ENCODE results near the gene SLC6A17. TPM values are rescaled to one million over a fixed set of nuclear protein-coding genes. Genes with fewer than 3 reads are reported as not detected.

The SLC6A17 gene
- total and polyA plus RNA-seq, 9 donors = 0.03 to 0.15 (median 0.05) TPM; not detected in 3

DNA sequence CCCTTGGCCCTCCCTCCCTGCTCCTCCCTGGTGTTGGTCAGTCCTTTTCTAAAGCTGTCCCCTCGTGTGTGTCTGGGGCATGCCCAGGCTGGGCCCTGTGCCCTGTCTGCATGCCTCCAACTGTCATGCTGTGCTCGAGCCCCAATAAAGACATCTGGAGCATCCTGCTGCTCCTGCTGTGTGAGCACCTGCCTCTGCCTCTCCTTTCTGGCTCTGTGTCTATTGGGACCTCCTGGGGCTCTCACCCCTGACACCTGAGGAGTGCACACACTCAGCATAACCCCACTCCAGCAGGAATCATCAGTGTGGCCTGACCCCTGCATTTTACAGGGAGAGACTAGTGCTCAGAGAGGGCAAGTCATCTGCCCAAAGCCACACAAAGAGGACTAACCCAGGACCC, 83.6 kb downstream of the SLC6A17 start:
- intact Hi-C loops (cut with DNase I) = no loop called here
- peaks cover 12% of the 10 kb centered on the region for H3K4me1 ChIP-seq (ENCODE audit: insufficient read depth)
- WGBS, 3 donors = 59 to 75% (median 63%) methylated on average over 2 of the region's 2 CpGs

GRCh38 chr1:110234691-110235090, 84.4 kb downstream of the SLC6A17 start:
- intact Hi-C loops (cut with DNase I) = no loop called here
- TF ChIP-seq CTCF (IDR thresholded peaks at IDR 0.05) (no peak), EP300 (IDR thresholded peaks at IDR 0.05) (no peak), POLR2A (IDR thresholded peaks at IDR 0.05) (no peak)
- Histone ChIP-seq H3K36me3 (no peaks in the 10 kb centered on the region), H3K27me3 (no peaks in the 10 kb centered on the region), H3K27ac (peak overlapping the region in 1 of 2 donors; percentile 64), H3K9me3 (no peaks in the 10 kb centered on the region), H3K4me1 (ENCODE audit: insufficient read depth) (peaks cover 12% of the 10 kb centered on the region), H3K4me3 (no peak overlapping the region)
- WGBS, 3 donors = 71 to 82% (median 73%) methylated on average over 5 of the region's 5 CpGs
- DNase-seq = no peak

More for the DNA sequence above, 83.6 kb downstream of the SLC6A17 start:
- H3K4me3 ChIP-seq = no peak overlapping the region
- no peaks in the 10 kb centered on the region for H3K36me3 ChIP-seq
- peak in 1 of 5 donors; percentile 14 for DNase-seq
- H3K9me3 ChIP-seq = no peaks in the 10 kb centered on the region
- no peak for TF ChIP-seq EP300 (IDR thresholded peaks at IDR 0.05)
- TF ChIP-seq CTCF (IDR thresholded peaks at IDR 0.05) = no peak
- no peak for TF ChIP-seq POLR2A (IDR thresholded peaks at IDR 0.05)
- no peak overlapping the region for H3K27ac ChIP-seq
- no peaks in the 10 kb centered on the region for H3K27me3 ChIP-seq

- peak; percentile 61 to 82 (median 78) for DNase-seq
- Histone ChIP-seq H3K4me1 (ENCODE audit: insufficient read depth) (peaks cover 12% of the 10 kb centered on the region), H3K27me3 (no peaks in the 10 kb centered on the region), H3K36me3 (no peaks in the 10 kb centered on the region), H3K27ac (peak overlapping the region; percentile 3 to 64), H3K4me3 (no peak overlapping the region), H3K9me3 (no peaks in the 10 kb centered on the region)
- WGBS, 3 donors = 4 to 22% (median 14%) methylated on average over 13 of the region's 13 CpGs
- TF ChIP-seq CTCF (IDR thresholded peaks at IDR 0.05) (no peak), POLR2A (IDR thresholded peaks at IDR 0.05) (no peak), EP300 (IDR thresholded peaks at IDR 0.05) (no peak)
- intact Hi-C loops (cut with DNase I) = no loop called here
These were observed 85.0 kb downstream of the SLC6A17 start for GRCh38 chr1:110235181-110235833.

DNA sequence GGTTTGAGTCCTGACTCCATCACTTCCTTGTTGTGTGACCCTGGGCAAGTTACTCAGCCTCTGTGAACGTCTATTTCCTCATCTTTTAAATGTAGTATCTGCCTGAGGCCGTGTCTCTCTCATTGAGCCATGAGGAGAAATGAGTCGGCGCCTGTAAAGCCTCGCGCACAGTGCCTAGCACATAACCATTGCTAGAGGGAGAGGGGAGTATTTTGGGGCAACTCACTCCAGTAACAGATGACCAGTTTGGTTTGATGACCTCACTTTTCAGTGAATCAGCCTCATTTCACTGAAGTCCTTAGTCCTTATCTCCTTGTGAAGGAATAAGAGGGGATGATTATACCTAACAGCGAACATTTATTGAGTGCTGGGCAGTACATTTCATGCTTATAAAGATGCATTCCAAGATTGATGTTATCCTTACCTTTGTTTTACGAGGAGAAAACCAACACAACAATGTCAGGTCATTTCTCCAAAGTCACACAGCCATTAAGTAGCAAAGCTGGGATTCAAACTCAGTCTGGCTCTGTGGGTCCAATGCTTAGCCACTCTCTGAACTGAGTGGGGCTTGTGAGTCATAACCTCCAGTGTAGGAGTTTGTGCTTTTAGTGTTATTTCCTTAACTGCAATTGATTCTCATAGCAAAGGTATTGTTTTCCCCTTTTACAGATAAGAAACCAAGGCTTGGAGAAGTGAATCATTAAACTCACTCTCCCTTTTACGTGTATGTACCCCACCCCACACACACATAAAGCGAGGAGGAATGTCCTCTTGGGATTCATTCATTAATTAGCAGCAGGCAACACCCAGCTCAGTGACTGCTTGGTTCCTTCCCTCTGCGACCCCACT, 85.8 kb downstream of the SLC6A17 start:
- no peak overlapping the region for H3K4me3 ChIP-seq
- WGBS, 3 donors = 35 to 51% (median 41%) methylated on average over 11 of the region's 11 CpGs
- TF ChIP-seq POLR2A (IDR thresholded peaks at IDR 0.05) (no peak), EP300 (IDR thresholded peaks at IDR 0.05) (no peak), CTCF (IDR thresholded peaks at IDR 0.05) (no peak)
- peak overlapping the region; percentile 3 to 64 for H3K27ac ChIP-seq
- H3K4me1 ChIP-seq (ENCODE audit: insufficient read depth) = peaks cover 12% of the 10 kb centered on the region
- intact Hi-C loops (cut with DNase I) = no loop called here
- no peaks in the 10 kb centered on the region for H3K36me3 ChIP-seq
- no peaks in the 10 kb centered on the region for H3K9me3 ChIP-seq
- peak in 3 of 5 donors; percentile 49 to 66 (median 53) for DNase-seq
- no peaks in the 10 kb centered on the region for H3K27me3 ChIP-seq
